ENCODE data around the gene PHF13. TPM values are rescaled to one million over a fixed set of nuclear protein-coding genes. Genes with fewer than 3 reads are reported as not detected.

Gene PHF13
- total and polyA plus RNA-seq, 9 donors, result 11.0 to 32.4 (median 15.8) TPM

GRCh38 chr1:6627841-6628545 lies 14.5 kb downstream of the PHF13 start:
- TF ChIP-seq POLR2A (IDR thresholded peaks at IDR 0.05) (no peak), EP300 (IDR thresholded peaks at IDR 0.05) (no peak), CTCF (IDR thresholded peaks at IDR 0.05) (no peak)
- Histone ChIP-seq H3K4me1 (ENCODE audit: insufficient read depth) (peaks cover 8% of the 10 kb centered on the region), H3K4me3 (no peak overlapping the region), H3K36me3 (no peaks in the 10 kb centered on the region), H3K27me3 (no peaks in the 10 kb centered on the region), H3K27ac (no peak overlapping the region), H3K9me3 (no peaks in the 10 kb centered on the region)
- WGBS, 3 donors, result 89 to 95% (median 91%) methylated on average over 21 of the region's 21 CpGs
- intact Hi-C loops (cut with DNase I), result no loop called here
- no peak for DNase-seq

- no peak for DNase-seq
- 87 to 90% (median 87%) methylated on average over 12 of the region's 12 CpGs for WGBS, 3 donors
- no peak overlapping the region for H3K27ac ChIP-seq
- H3K9me3 ChIP-seq, result no peaks in the 10 kb centered on the region
- TF ChIP-seq EP300 (IDR thresholded peaks at IDR 0.05) (no peak), POLR2A (IDR thresholded peaks at IDR 0.05) (no peak), CTCF (IDR thresholded peaks at IDR 0.05) (no peak)
- H3K4me3 ChIP-seq, result no peak overlapping the region
- no peaks in the 10 kb centered on the region for H3K36me3 ChIP-seq
- intact Hi-C loops (cut with DNase I), result no loop called here
- H3K27me3 ChIP-seq, result no peaks in the 10 kb centered on the region
- H3K4me1 ChIP-seq (ENCODE audit: insufficient read depth), result peaks cover 8% of the 10 kb centered on the region
Observed at GRCh38 chr1:6628971-6629479, 15.5 kb downstream of the PHF13 start.

GRCh38 chr1:6630027-6630426 lies 16.5 kb downstream of the PHF13 start:
- TF ChIP-seq EP300 (IDR thresholded peaks at IDR 0.05), result no peak
- no peak for TF ChIP-seq POLR2A (IDR thresholded peaks at IDR 0.05)
- no peak for TF ChIP-seq CTCF (IDR thresholded peaks at IDR 0.05)
- H3K4me3 ChIP-seq, result no peak overlapping the region
- no peaks in the 10 kb centered on the region for H3K9me3 ChIP-seq
- H3K4me1 ChIP-seq (ENCODE audit: insufficient read depth), result peaks cover 3% of the 10 kb centered on the region
- 87 to 89% (median 88%) methylated on average over 8 of the region's 8 CpGs for WGBS, 3 donors
- no peaks in the 10 kb centered on the region for H3K36me3 ChIP-seq
- no peak overlapping the region for H3K27ac ChIP-seq
- DNase-seq, result no peak
- intact Hi-C loops (cut with DNase I), result loop anchor here in 2 of 4 donors (5.0 to 10.0 kb wide), 2 partner anchors 33 to 75 kb away; partner anchors contain the start of genes NOL9 (in 1 of the 2) and TAS1R1 (in 1 of the 2)
- H3K27me3 ChIP-seq, result no peaks in the 10 kb centered on the region

- H3K4me3 ChIP-seq, result no peak overlapping the region
- WGBS, 3 donors, result 93 to 97% (median 95%) methylated on average over 8 of the region's 8 CpGs
- H3K9me3 ChIP-seq, result no peaks in the 10 kb centered on the region
- H3K4me1 ChIP-seq (ENCODE audit: insufficient read depth), result peaks cover 3% of the 10 kb centered on the region
- no peaks in the 10 kb centered on the region for H3K27me3 ChIP-seq
- intact Hi-C loops (cut with DNase I), result loop anchor here in 2 of 4 donors (5.0 to 10.0 kb wide), 2 partner anchors 34 to 76 kb away; partner anchors contain the start of genes NOL9 (in 1 of the 2) and TAS1R1 (in 1 of the 2)
- H3K36me3 ChIP-seq, result no peaks in the 10 kb centered on the region
- H3K27ac ChIP-seq, result no peak overlapping the region
- no peak for DNase-seq
- TF ChIP-seq EP300 (IDR thresholded peaks at IDR 0.05) (no peak), CTCF (IDR thresholded peaks at IDR 0.05) (no peak), POLR2A (IDR thresholded peaks at IDR 0.05) (no peak)
Observed at GRCh38 chr1:6631058-6631457, 17.5 kb downstream of the PHF13 start.
